MM.1S (cell line): ENCODE data around the gene NELFB.

Experiments
- DNase-seq: peaks from one replicate; pipeline ENCODE4 v3.0.0-alpha.2; 2015
- H2AFZ ChIP-seq: fragments of 300-600 bp; sonication (generic); 2 replicates; pipeline ENCODE4 v1.6.0; 2016; ENCODE audit warnings: antibody characterized with exemption, low read length
- H3F3A ChIP-seq: fragments of 300-600 bp; sonication (generic); 2 replicates; pipeline ENCODE4 v1.6.1; 2016; ENCODE audit warnings: mild to moderate bottlenecking, antibody characterized with exemption, low read length, moderate library complexity, mixed read lengths; ENCODE audit not compliant: insufficient read depth
- H3K27ac ChIP-seq: fragments of 300-600 bp; sonication (generic); 2 replicates; pipeline ENCODE4 v1.5.1; 2016; ENCODE audit warnings: mild to moderate bottlenecking, low read length
- H3K27me3 ChIP-seq: fragments of 300-600 bp; sonication (generic); replicated peaks from 2 replicates; pipeline ENCODE4 v1.6.0; 2016; ENCODE audit warnings: low read length; ENCODE audit not compliant: insufficient read depth
- H3K36me3 ChIP-seq: fragments of 300-600 bp; sonication (generic); replicated peaks from 2 replicates; pipeline ENCODE4 v1.6.1; 2016; ENCODE audit warnings: mild to moderate bottlenecking, low read length, mixed read lengths; ENCODE audit not compliant: insufficient read depth
- H3K4me1 ChIP-seq: fragments of 300-600 bp; sonication (generic); 2 replicates; pipeline ENCODE4 v1.6.1; 2016; ENCODE audit warnings: low read length, mixed read lengths
- H3K4me2 ChIP-seq: fragments of 300-600 bp; sonication (generic); 2 replicates; pipeline ENCODE4 v1.6.0; 2016; ENCODE audit warnings: low read depth, low read length
- H3K4me3 ChIP-seq: fragments of 300-600 bp; sonication (generic); 2 replicates; pipeline ENCODE4 v1.5.1; 2016; ENCODE audit warnings: low read length, mixed read lengths
- H3K79me2 ChIP-seq: fragments of 300-600 bp; sonication (generic); 2 replicates; pipeline ENCODE4 v1.6.1; 2016; ENCODE audit warnings: mixed run types, low read length, mixed read lengths
- H3K9ac ChIP-seq: fragments of 300-600 bp; sonication (generic); 2 replicates; pipeline ENCODE4 v1.6.1; 2016; ENCODE audit warnings: low read length, mixed read lengths
- H3K9me2 ChIP-seq: fragments of 300-600 bp; sonication (generic); replicated peaks from 2 replicates; pipeline ENCODE4 v1.6.1; 2016; ENCODE audit warnings: mild to moderate bottlenecking, low read length, mixed read lengths; ENCODE audit not compliant: insufficient read depth
- H3K9me3 ChIP-seq: fragments of 300-600 bp; sonication (generic); replicated peaks from 2 replicates; pipeline ENCODE4 v1.6.1; 2016; ENCODE audit warnings: mild to moderate bottlenecking, low read length, mixed read lengths; ENCODE audit not compliant: insufficient read depth
- H4K20me1 ChIP-seq: fragments of 300-600 bp; sonication (generic); 2 replicates; pipeline ENCODE4 v1.6.1; 2016; ENCODE audit warnings: mild to moderate bottlenecking, low read length, moderate library complexity, mixed read lengths; ENCODE audit not compliant: insufficient read depth
- CTCF ChIP-seq: fragments of 300-600 bp; sonication (generic); IDR thresholded peaks from 2 replicates; pipeline ENCODE4 v1.5.1; 2016; ENCODE audit warnings: antibody characterized with exemption, low read length, mixed read lengths
- EZH2 ChIP-seq: fragments of 300-600 bp; sonication (generic); optimal IDR thresholded peaks from 2 replicates; pipeline ENCODE3; 2017; ENCODE audit warnings: low read depth, mild to moderate bottlenecking, antibody characterized with exemption, low read length, mixed read lengths
- EZH2phosphoT487 ChIP-seq: fragments of 300-600 bp; sonication (generic); IDR thresholded peaks from 2 replicates; pipeline ENCODE4 v1.6.1; 2018; ENCODE audit warnings: antibody characterized with exemption, low read length

Gene NELFB

DNA sequence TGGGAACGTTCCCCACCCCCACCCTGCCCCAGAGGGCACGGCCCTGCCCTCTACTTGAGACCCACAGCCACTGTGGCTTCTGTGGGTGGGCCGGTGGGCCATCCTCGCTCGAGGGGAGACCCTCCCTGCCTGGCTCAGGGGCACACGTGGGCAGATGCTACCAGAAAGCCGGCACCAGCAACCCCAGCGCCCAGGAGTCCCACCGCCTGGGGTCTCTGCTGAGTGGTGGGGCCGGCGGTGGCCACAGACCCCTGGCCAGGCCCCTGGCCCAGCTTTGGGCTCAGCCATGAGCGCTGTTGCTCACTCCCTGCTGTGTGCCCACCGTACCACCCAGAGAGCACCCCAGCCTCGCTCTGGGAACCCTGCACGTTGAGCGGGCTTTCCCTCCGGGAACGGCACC lies 63.5 kb downstream of the NELFB start:
- H3K27ac ChIP-seq, result no peak overlapping the region
- no peak overlapping the region for H3K4me2 ChIP-seq
- H3K4me1 ChIP-seq, result no peaks in the 10 kb centered on the region
- peaks cover 81% of the 10 kb centered on the region for H3K27me3 ChIP-seq
- no peaks in the 10 kb centered on the region for H3K79me2 ChIP-seq
- H2AFZ ChIP-seq, result no peak overlapping the region
- H3K36me3 ChIP-seq, result no peaks in the 10 kb centered on the region
- H3K9me3 ChIP-seq, result no peaks in the 10 kb centered on the region
- TF ChIP-seq CTCF (no peak), EZH2 (no peak), EZH2phosphoT487 (no peak)
- H3K9ac ChIP-seq, result no peak overlapping the region
- H3K4me3 ChIP-seq, result no peak overlapping the region
- H4K20me1 ChIP-seq, result no peaks in the 10 kb centered on the region
- no peaks in the 10 kb centered on the region for H3K9me2 ChIP-seq
- H3F3A ChIP-seq, result no peaks in the 10 kb centered on the region
- no peak for DNase-seq

GRCh38 chr9:137319011-137319738 lies 64.0 kb downstream of the NELFB start:
- H3K27ac ChIP-seq, result no peak overlapping the region

GRCh38 chr9:137319739-137320551 lies 64.8 kb downstream of the NELFB start:
- H3K9me3 ChIP-seq, result no peaks in the 10 kb centered on the region
- peaks cover 83% of the 10 kb centered on the region for H3K27me3 ChIP-seq
- no peak for TF ChIP-seq CTCF
- TF ChIP-seq EZH2, result no peak
- no peaks in the 10 kb centered on the region for H3K9me2 ChIP-seq
- H3K79me2 ChIP-seq, result no peaks in the 10 kb centered on the region
- no peak overlapping the region for H3K4me3 ChIP-seq
- H3K4me1 ChIP-seq, result no peaks in the 10 kb centered on the region
- no peaks in the 10 kb centered on the region for H4K20me1 ChIP-seq
- H3F3A ChIP-seq, result no peaks in the 10 kb centered on the region
- H3K36me3 ChIP-seq, result no peaks in the 10 kb centered on the region
- H3K4me2 ChIP-seq, result no peak overlapping the region
- H3K27ac ChIP-seq, result no peak overlapping the region
- DNase-seq, result no peak
- H2AFZ ChIP-seq, result no peak overlapping the region
- H3K9ac ChIP-seq, result no peak overlapping the region

More at GRCh38 chr9:137319011-137319738, 64.0 kb downstream of the NELFB start:
- no peaks in the 10 kb centered on the region for H3K4me1 ChIP-seq
- H3K4me3 ChIP-seq, result no peak overlapping the region
- no peak overlapping the region for H2AFZ ChIP-seq
- H3K9me3 ChIP-seq, result no peaks in the 10 kb centered on the region
- no peaks in the 10 kb centered on the region for H3K9me2 ChIP-seq
- DNase-seq, result no peak
- H3K4me2 ChIP-seq, result no peak overlapping the region
- no peaks in the 10 kb centered on the region for H3K36me3 ChIP-seq
- H3K27me3 ChIP-seq, result peaks cover 81% of the 10 kb centered on the region
- H3F3A ChIP-seq, result no peaks in the 10 kb centered on the region
- TF ChIP-seq CTCF (no peak), EZH2phosphoT487 (no peak), EZH2 (no peak)
- H3K9ac ChIP-seq, result no peak overlapping the region
- H4K20me1 ChIP-seq, result no peaks in the 10 kb centered on the region
- no peaks in the 10 kb centered on the region for H3K79me2 ChIP-seq
